Subcutaneous abdominal adipose tissue (tissue), 5 donors: ENCODE measurements around the gene DAND5.
"Not testable (repeated sequence)": the region's sequence is repeated elsewhere in the genome, so short reads cannot be mapped to it uniquely, and the experiment has no call there.

Source experiments
- H3K27ac ChIP-seq: one replicate; pipeline ENCODE4 v1.7.0; 2013; ENCODE audit warnings: low read depth, mild to moderate bottlenecking, inconsistent platforms, low read length, moderate library complexity
- H3K27me3 ChIP-seq, 5 donors: one replicate each; pipeline ENCODE4 v1.7.0; 2013; ENCODE audit warnings: low read length in 5 of 5, inconsistent platforms in 1 of 5; ENCODE audit not compliant: control insufficient read depth in 5 of 5, insufficient read depth in 4 of 5
- H3K36me3 ChIP-seq, 5 donors: one replicate each; pipeline ENCODE4 v1.7.0; 2013; ENCODE audit warnings: low read length in 5 of 5; ENCODE audit not compliant: control insufficient read depth in 5 of 5, insufficient read depth in 5 of 5
- H3K4me1 ChIP-seq, 5 donors: one replicate each; pipeline ENCODE4 v1.7.0; 2013; ENCODE audit warnings: low read length in 5 of 5, mild to moderate bottlenecking in 3 of 5, moderate library complexity in 1 of 5; ENCODE audit not compliant: control insufficient read depth in 5 of 5, insufficient read depth in 5 of 5
- H3K4me3 ChIP-seq, 5 donors: one replicate each; pipeline ENCODE4 v1.7.0; 2013; ENCODE audit warnings: low read length in 5 of 5, low read depth in 1 of 5
- H3K9ac ChIP-seq, 5 donors: one replicate each; pipeline ENCODE4 v1.7.0; 2013; ENCODE audit warnings: low read length in 5 of 5, mild to moderate bottlenecking in 4 of 5, moderate library complexity in 3 of 5
- H3K9me3 ChIP-seq, 5 donors: one replicate each; pipeline ENCODE4 v1.7.0; 2013; ENCODE audit warnings: low read length in 5 of 5; ENCODE audit not compliant: control insufficient read depth in 5 of 5
- donor health status: healthy.
- donor health status: healthy.
- donor health status: healthy.
- donor health status: healthy.
- donor health status: healthy.

The DAND5 gene

DNA sequence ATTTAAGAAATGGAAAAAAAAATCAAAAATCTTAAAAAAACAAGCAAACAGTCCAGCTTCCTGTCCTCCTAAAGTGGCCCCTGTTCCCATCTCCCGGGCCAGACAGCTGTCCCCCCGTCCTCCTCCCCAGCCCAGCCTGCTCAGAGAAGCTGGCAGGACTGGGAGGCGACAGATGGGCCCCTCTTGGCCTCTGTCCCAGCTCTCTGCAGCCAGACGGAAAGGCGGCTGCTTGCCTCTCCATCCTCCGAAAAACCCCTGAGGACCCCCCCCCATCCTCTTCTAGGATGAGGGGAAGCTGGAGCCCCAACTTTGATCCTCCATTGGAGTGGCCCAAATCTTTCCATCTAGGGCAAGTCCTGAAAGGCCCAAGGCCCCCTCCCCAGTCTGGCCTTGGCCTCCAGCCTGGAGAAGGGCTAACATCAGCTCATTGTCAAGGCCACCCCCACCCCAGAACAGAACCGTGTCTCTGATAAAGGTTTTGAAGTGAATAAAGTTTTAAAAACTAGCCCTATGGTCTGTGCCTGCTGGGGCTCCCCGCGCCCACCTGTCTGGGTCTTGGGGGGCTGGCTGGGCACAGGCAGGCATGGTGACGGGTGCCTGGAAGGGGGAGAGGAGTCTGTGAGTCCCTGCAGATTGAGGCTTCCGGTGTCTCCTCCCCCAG is 16.1 kb upstream of the DAND5 start:
- H3K27ac ChIP-seq = peak overlapping the region; percentile 48
- H3K9me3 ChIP-seq = no peaks in the 10 kb centered on the region
- no peak overlapping the region for H3K4me3 ChIP-seq
- peaks cover 0 to 63% (median 61%) of the 10 kb centered on the region in 5 donors for H3K36me3 ChIP-seq
- H3K4me1 ChIP-seq = peaks cover 2 to 29% (median 22%) of the 10 kb centered on the region in 5 donors
- H3K27me3 ChIP-seq = no peaks in the 10 kb centered on the region
- H3K9ac ChIP-seq = peak overlapping the region in 2 of 5 donors; percentile 28 to 46

DNA sequence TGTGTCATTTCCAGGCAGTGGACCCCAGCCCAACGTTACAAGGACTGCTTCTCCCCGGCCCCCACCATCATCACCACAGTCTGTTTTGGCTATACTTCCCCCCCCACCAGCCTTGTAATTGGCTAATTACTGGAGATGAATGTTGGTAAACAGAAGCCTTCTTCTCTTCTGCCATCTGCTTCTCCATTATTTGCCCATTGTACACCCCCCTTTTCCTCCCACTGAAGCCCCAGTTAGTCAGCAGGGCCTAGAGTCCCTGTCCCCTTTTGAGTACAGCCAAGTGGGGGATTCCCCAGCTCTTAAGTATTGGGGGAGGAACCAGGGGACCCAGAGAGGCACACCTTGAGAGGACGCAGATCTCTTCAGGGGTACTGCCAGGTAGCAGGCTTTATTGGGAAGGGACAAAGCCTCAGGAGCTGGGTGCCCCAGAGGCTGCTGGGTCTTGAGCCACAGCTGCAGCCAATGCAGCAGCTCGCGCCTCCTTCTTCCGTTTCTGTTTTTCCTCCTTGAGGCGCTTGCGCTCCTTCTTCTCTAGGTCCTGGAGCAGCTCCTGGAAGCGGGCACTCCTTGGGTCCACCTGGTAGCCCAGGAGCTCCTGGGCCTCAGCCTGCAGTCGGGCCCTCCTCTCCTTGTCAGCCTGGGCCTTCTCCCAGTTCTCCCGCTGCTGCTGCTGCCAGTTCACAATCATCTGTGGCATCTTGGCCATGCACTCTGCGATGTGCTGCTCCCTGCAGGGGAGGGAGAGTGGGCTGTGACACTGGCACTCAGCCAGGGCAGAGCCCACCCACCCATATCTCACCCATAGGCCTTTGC is 15.4 kb upstream of the DAND5 start:
- peak overlapping the region in 1 of 5 donors; percentile 40 for H3K9ac ChIP-seq
- H3K9me3 ChIP-seq = no peaks in the 10 kb centered on the region
- peaks cover 0 to 56% (median 54%) of the 10 kb centered on the region in 5 donors for H3K36me3 ChIP-seq
- H3K4me3 ChIP-seq = no peak overlapping the region
- H3K27me3 ChIP-seq = no peaks in the 10 kb centered on the region
- H3K27ac ChIP-seq = peak overlapping the region; percentile 48
- H3K4me1 ChIP-seq = peaks cover 2 to 29% (median 21%) of the 10 kb centered on the region in 5 donors

GRCh38 chr19:12954612-12954962 is 14.8 kb upstream of the DAND5 start:
- no peak overlapping the region for H3K9ac ChIP-seq
- peaks cover 0 to 50% (median 48%) of the 10 kb centered on the region in 5 donors for H3K36me3 ChIP-seq
- peak overlapping the region; percentile 41 for H3K27ac ChIP-seq

GRCh38 chr19:12955575-12955974 is 13.8 kb upstream of the DAND5 start:
- Histone ChIP-seq H3K4me1 (peaks cover 2 to 26% (median 21%) of the 10 kb centered on the region in 5 donors), H3K36me3 (peaks cover 0 to 41% (median 40%) of the 10 kb centered on the region in 5 donors), H3K27ac (peak overlapping the region; percentile 62), H3K4me3 (peak overlapping the region in 2 of 5 donors; percentile 77 to 95), H3K9ac (peak overlapping the region in 3 of 5 donors; percentile 46 to 88 (median 87))
- not testable (repeated sequence) for H3K9me3 ChIP-seq, H3K27me3 ChIP-seq

More at GRCh38 chr19:12954612-12954962, 14.8 kb upstream of the DAND5 start:
- Histone ChIP-seq H3K9me3 (no peaks in the 10 kb centered on the region), H3K27me3 (no peaks in the 10 kb centered on the region), H3K4me3 (no peak overlapping the region), H3K4me1 (peaks cover 2 to 29% (median 21%) of the 10 kb centered on the region in 5 donors)

DNA sequence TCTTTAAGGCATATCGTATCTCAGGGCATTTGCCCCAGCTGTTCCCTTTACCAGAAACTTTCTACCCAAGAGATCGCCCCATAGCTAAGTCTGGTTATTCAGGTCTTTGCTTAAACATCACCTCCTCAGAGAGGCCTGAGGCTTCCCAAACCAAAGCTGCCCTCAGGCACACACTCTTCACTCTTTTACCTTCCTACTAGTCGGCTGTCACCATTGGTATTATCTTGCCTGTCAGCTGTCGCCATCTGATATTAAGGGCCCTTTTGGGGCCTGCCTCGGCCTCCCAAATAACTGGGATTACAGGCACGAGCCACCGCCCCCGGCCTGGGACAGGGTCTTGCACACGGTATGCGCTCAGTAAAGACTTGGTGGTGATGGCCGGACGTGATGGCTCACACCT is 13.4 kb upstream of the DAND5 start:
- Histone ChIP-seq H3K4me3 (peak overlapping the region; percentile 77 to 99 (median 87)), H3K4me1 (peaks cover 2 to 26% (median 21%) of the 10 kb centered on the region in 5 donors)

DNA sequence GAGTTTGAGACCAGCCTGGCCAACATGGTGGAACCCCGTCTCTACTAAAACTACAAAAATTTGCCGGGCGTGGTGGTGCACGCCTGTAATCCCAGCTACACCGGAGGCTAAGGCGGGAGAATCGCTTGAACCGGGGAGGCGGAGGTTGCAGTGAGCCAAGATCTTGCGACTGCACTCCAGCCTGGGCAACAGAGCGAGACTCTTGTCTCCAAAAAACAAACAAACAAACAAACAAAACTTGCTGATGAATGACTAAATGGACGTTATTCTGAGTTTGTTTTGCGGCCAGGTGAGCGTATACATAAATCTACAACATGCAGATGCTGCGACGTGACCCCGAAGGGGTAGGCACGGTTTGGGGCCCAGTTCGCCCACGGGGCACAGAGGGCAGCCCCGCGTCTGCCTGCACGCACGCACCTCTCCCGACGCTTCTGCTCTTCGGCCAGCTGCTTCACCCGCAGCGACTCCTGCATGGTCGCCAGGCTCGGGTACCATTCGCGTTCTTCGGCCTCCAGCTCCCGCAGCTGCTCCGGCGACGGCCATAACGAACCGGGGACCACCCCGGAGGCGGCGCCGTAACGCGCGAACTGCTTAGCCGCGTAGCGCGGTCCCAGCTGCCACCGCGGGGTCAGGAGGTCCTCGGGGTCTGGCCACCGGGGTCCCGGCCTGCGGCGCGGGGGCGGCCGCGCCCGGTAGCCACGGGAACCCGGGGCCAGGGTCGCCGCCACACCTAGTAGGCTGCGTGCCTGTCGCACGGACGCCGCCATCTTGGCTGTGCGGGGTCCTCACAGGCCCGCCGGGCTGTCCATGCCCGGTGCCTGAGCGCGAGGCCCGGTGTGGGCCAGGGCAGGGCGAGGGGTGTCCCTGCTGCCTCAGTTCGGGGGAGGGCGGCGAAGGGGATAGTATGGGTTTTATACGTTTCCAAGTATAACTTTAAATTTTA is 12.7 kb upstream of the DAND5 start, which contains the start of gene GADD45GIP1:
GADD45GIP1 (minus strand) TSS at position 778 of the 943 bp plus-strand sequence; CDS start at position 767, 11 bp downstream.
- H3K36me3 ChIP-seq = peaks cover 0 to 29% (median 29%) of the 10 kb centered on the region in 5 donors
- peaks cover 2 to 26% (median 21%) of the 10 kb centered on the region in 5 donors for H3K4me1 ChIP-seq
- H3K27me3 ChIP-seq = no peaks in the 10 kb centered on the region
- peak within 1 kb of the TSS; percentile 56 to 88 (median 87) for H3K9ac ChIP-seq
- H3K27ac ChIP-seq = peak within 1 kb of the TSS; percentile 62
- H3K4me3 ChIP-seq = peak within 1 kb of the TSS; percentile 77 to 99 (median 87)
- H3K9me3 ChIP-seq = no peaks in the 10 kb centered on the region

More for the DNA sequence above, 13.4 kb upstream of the DAND5 start:
- H3K27ac ChIP-seq = peak overlapping the region; percentile 62
- H3K9ac ChIP-seq = peak overlapping the region in 4 of 5 donors; percentile 46 to 88 (median 88)
- H3K27me3 ChIP-seq = no peaks in the 10 kb centered on the region
- H3K36me3 ChIP-seq = peaks cover 0 to 36% (median 35%) of the 10 kb centered on the region in 5 donors
- no peaks in the 10 kb centered on the region for H3K9me3 ChIP-seq

GRCh38 chr19:12957389-12957952 is 11.9 kb upstream of the DAND5 start:
- not testable (repeated sequence) for H3K27me3 ChIP-seq, H3K9me3 ChIP-seq
- Histone ChIP-seq H3K4me1 (peaks cover 2 to 25% (median 19%) of the 10 kb centered on the region in 5 donors), H3K9ac (peak overlapping the region; percentile 48 to 88 (median 87)), H3K36me3 (peaks cover 0 to 23% (median 21%) of the 10 kb centered on the region in 5 donors), H3K27ac (peak overlapping the region; percentile 62), H3K4me3 (peak overlapping the region; percentile 40 to 99 (median 87))

DNA sequence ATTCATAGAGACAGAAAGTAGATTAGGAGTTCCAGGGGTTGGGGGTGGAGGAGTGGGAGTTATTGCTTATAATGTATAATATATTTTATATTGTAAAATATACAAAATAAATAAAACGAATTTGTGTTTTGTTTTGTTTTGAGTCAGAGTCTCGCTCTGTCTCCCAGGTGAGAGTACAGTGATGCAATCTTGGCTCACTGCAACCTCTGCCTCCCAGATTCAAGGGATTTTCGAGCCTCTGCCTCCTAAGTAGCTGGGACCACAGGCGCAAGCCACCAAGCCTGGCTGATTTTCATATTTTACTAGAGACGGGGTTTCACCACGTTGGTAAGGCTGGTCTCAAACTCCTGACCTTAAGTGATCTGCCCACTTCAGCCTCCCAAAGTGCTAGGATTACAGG is 9.9 kb upstream of the DAND5 start:
- H3K4me1 ChIP-seq = peaks cover 0 to 17% (median 15%) of the 10 kb centered on the region in 5 donors
- peaks cover 0 to 5% (median 3%) of the 10 kb centered on the region in 5 donors for H3K36me3 ChIP-seq
- H3K27me3 ChIP-seq = no peaks in the 10 kb centered on the region
- no peak overlapping the region for H3K27ac ChIP-seq
- no peaks in the 10 kb centered on the region for H3K9me3 ChIP-seq
- no peak overlapping the region for H3K4me3 ChIP-seq
- no peak overlapping the region for H3K9ac ChIP-seq
